Measurements from ENCODE around the gene OR5C1. TPM values are rescaled to one million over a fixed set of nuclear protein-coding genes. Genes with fewer than 3 reads are reported as not detected.
A peak's percentile ranks its signal among the peaks of the same experiment; 100 is the strongest.
"Not testable (repeated sequence)": the region's sequence is repeated elsewhere in the genome, so short reads cannot be mapped to it uniquely, and the experiment has no call there.

Gene OR5C1
- total RNA-seq, 1 experiment from 2014 or later = not detected

GRCh38 chr9:122837266-122837850 lies 48.6 kb downstream of the OR5C1 start:
- Histone ChIP-seq H3K9me3 (ENCODE audit: control insufficient read depth, insufficient read depth, low read depth, low read length) (no peaks in the 10 kb centered on the region), H3K36me3 (ENCODE audit: control insufficient read depth, insufficient read depth, low read length) (no peaks in the 10 kb centered on the region), H3K27me3 (ENCODE audit: control insufficient read depth, insufficient read depth, low read length) (no peaks in the 10 kb centered on the region), H3K4me3 (ENCODE audit: low read depth in 2 of 2, low read length in 2 of 2) (no peak overlapping the region), H3K27ac (ENCODE audit: low read length) (no peak overlapping the region), H3K4me1 (ENCODE audit: control insufficient read depth, insufficient read depth, low read length) (no peaks in the 10 kb centered on the region)
- ATAC-seq (no peak), DNase-seq (ENCODE audit: low read depth, low spot score) (no peak)
- TF ChIP-seq REST (IDR thresholded peaks at IDR 0.05; ENCODE audit: insufficient read depth in 1 of 2, low read depth in 2 of 2, low read length in 1 of 2) = no peak
- TF ChIP-seq, protein P1, sequence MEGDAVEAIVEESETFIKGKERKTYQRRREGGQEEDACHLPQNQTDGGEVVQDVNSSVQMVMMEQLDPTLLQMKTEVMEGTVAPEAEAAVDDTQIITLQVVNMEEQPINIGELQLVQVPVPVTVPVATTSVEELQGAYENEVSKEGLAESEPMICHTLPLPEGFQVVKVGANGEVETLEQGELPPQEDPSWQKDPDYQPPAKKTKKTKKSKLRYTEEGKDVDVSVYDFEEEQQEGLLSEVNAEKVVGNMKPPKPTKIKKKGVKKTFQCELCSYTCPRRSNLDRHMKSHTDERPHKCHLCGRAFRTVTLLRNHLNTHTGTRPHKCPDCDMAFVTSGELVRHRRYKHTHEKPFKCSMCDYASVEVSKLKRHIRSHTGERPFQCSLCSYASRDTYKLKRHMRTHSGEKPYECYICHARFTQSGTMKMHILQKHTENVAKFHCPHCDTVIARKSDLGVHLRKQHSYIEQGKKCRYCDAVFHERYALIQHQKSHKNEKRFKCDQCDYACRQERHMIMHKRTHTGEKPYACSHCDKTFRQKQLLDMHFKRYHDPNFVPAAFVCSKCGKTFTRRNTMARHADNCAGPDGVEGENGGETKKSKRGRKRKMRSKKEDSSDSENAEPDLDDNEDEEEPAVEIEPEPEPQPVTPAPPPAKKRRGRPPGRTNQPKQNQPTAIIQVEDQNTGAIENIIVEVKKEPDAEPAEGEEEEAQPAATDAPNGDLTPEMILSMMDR (IDR thresholded peaks at IDR 0.05) = no peak
- no peak for TF ChIP-seq POLR2AphosphoS5 (IDR thresholded peaks at IDR 0.05; ENCODE audit: low read depth, low read length)
- no peak for TF ChIP-seq SIN3A (IDR thresholded peaks at IDR 0.05; ENCODE audit: borderline replicate concordance, insufficient read depth, low read depth, low read length)
- no peak for TF ChIP-seq TCF7L2 (IDR thresholded peaks at IDR 0.05; ENCODE audit: low read depth, low read length)
- BruUV-seq (replicated peaks) = no TSS peak
- in situ Hi-C loops (cut with HindIII; ENCODE audit: low pct_unique_long_range_greater_than_20kb, low sequenced_read_pairs) = no loop called here
- intact Hi-C loops (cut with micrococcal nuclease; ENCODE audit: unreplicated experiment) = no loop called here
- POLR2A ChIA-PET = interaction anchor here (0.6 kb wide), 2 partner anchors 60 to 96 kb away, joined by 4 to 5 read pairs; no protein-coding TSS in a partner anchor
- CTCF ChIA-PET = no interaction called here

DNA sequence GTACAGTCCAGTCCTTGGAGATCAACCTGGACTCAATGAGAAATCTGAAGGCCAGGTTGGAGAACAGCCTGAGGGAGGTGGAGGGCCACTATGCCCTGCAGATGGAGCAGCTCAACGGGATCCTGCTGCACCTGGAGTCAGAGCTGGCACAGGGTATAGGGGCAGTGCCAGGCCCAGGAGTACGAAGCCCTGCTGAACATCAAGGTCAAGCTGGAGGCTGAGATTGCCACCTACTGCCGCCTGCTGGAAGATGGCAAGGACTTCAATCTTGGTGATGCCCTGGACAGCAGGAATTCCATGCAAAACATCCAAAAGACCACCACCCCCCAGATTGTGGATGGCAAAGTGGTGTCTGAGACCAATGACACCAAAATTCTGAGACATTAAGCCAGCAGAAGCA lies 49.7 kb downstream of the OR5C1 start:
- in situ Hi-C loops (cut with HindIII; ENCODE audit: low pct_unique_long_range_greater_than_20kb, low sequenced_read_pairs); CTCF ChIA-PET; POLR2A ChIA-PET: not testable (repeated sequence)

More for the DNA sequence above, 49.7 kb downstream of the OR5C1 start:
- ATAC-seq; H3K36me3 ChIP-seq (ENCODE audit: control insufficient read depth, insufficient read depth, low read length); BruUV-seq (replicated peaks); H3K9me3 ChIP-seq (ENCODE audit: control insufficient read depth, insufficient read depth, low read depth, low read length); H3K4me3 ChIP-seq (ENCODE audit: low read depth in 2 of 2, low read length in 2 of 2); H3K27ac ChIP-seq (ENCODE audit: low read length); intact Hi-C loops (cut with micrococcal nuclease; ENCODE audit: unreplicated experiment); H3K4me1 ChIP-seq (ENCODE audit: control insufficient read depth, insufficient read depth, low read length); DNase-seq (ENCODE audit: low read depth, low spot score); H3K27me3 ChIP-seq (ENCODE audit: control insufficient read depth, insufficient read depth, low read length): not testable (repeated sequence)
- TF ChIP-seq, protein P1 (IDR thresholded peaks at IDR 0.05) = peak; percentile 26; the same call in 1 of the 2 replicates

Other genes with a start within 250 kb of the OR5C1 start
- gene OR1N2, start 235.8 kb upstream of the OR5C1 start, total RNA-seq (2021; ENCODE audit: unreplicated experiment) = not detected
- gene OR1L8, start 205.5 kb upstream of the OR5C1 start, total RNA-seq (2021; ENCODE audit: unreplicated experiment) = not detected
- gene OR1Q1, start 174.2 kb upstream of the OR5C1 start, total RNA-seq (2021; ENCODE audit: unreplicated experiment) = not detected
- not detected for gene OR1B1, start 131.3 kb upstream of the OR5C1 start, total RNA-seq (2021; ENCODE audit: unreplicated experiment)
- gene OR1L1, start 127.2 kb upstream of the OR5C1 start, total RNA-seq (2021; ENCODE audit: unreplicated experiment) = not detected
- gene OR1L3, start 113.8 kb upstream of the OR5C1 start, total RNA-seq (2021; ENCODE audit: unreplicated experiment) = not detected
- gene OR1L4, start 64.9 kb upstream of the OR5C1 start, total RNA-seq (2021; ENCODE audit: unreplicated experiment) = not detected
- not detected for gene OR1L6, start 46.6 kb upstream of the OR5C1 start, total RNA-seq (2021; ENCODE audit: unreplicated experiment)
- gene OR1K1, start 11.2 kb downstream of the OR5C1 start, total RNA-seq (2021; ENCODE audit: unreplicated experiment) = not detected
- 12.4 TPM for gene PDCL, start 39.7 kb downstream of the OR5C1 start, total RNA-seq (2021; ENCODE audit: unreplicated experiment)
- 57.6 TPM for gene RC3H2, start 116.4 kb downstream of the OR5C1 start, total RNA-seq (2021; ENCODE audit: unreplicated experiment)
- 5.9 TPM for gene ZBTB6, start 124.4 kb downstream of the OR5C1 start, total RNA-seq (2021; ENCODE audit: unreplicated experiment)
- 4.5 TPM for gene ZBTB26, start 142.6 kb downstream of the OR5C1 start, total RNA-seq (2021; ENCODE audit: unreplicated experiment)
- gene RABGAP1, start 152.1 kb downstream of the OR5C1 start, total RNA-seq (2021; ENCODE audit: unreplicated experiment) = 41.4 TPM
- not detected for gene GPR21, start 244.7 kb downstream of the OR5C1 start, total RNA-seq (2021; ENCODE audit: unreplicated experiment)